ENCODE measurements around the gene OR6F1.
"Not testable (repeated sequence)": the region's sequence is repeated elsewhere in the genome, so short reads cannot be mapped to it uniquely, and the experiment has no call there.

Gene OR6F1

DNA sequence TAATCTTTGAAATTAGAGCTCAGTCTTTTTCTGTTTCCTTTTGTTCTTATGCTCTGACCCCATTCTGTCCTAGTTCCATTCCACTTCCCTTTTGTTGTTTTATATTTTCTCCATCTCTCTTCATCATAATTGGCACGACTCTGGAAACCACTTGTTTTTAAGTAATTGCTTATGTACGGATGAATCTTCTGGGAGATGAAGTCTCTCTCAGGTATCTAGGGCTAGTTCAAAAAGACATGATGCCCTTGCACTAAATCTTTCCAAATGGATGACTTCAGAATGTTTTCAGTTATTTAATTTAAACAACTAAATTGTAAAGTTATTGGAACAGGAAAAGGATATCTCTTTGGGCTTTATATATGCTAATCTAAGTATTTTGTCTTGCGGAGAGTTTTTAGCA lies at the start of gene OR6F1:
Gene OR6F1, minus strand, starts transcription at position 101 of the 400 bp plus-strand sequence. CDS start 3,891 bp downstream, outside the sequence.
- DNase-seq (ENCODE audit: low spot score): no peak

DNA sequence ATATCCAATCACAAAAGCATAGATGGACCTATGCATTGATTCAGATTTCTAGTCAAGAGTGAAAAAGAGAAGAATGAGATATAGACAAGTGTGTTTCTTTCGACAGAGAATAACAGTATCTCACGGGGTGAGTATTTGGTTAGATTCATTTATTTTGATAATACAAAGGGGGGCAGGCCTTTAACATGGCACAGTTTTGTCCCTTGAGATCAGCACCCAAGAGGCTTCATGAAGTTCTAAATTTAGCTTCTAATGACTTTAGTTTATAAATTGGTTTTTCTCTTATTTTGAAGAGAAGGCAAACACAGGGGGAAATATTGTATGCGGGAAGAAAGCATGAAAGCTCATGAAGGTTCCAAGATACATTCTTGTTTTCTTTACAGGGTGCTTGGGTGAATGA lies 44.0 kb upstream of the OR6F1 start, which contains the start of gene OR1C1:
Gene OR1C1, minus strand, starts transcription at position 101 of the 400 bp plus-strand sequence. CDS start 2,150 bp downstream, outside the sequence.
- no peak for DNase-seq (ENCODE audit: low spot score)

GRCh38 chr1:247754311-247754710 lies 37.9 kb upstream of the OR6F1 start:
- not testable (repeated sequence) for DNase-seq (ENCODE audit: low spot score)

DNA sequence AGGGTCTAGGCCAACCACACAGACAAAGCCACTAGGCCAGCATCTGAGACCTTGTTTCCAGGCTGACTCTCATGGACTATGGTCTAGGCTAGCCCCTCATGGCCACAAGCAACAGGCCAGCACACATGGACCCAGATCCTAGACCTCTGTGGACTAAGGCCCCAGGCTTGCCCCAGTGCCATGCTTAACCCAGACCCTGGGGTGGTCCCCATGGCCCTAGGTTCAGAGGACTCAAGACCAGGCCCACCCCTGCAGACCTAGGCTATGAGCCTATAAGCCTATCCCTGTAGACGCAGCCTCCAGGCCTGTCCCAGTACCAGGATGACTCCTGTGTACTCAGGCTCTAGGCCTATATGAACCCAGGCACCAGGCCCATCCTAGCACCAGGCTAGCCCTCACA lies 33.4 kb upstream of the OR6F1 start:
- no peak for DNase-seq (ENCODE audit: low spot score)

GRCh38 chr1:247748041-247748440 lies 31.6 kb upstream of the OR6F1 start, which contains the start of gene OR14A2:
Gene OR14A2 (minus strand): TSS chr1:247748141.
- DNase-seq (ENCODE audit: low spot score): no peak

GRCh38 chr1:247747616-247748015 lies 31.2 kb upstream of the OR6F1 start:
- no peak for DNase-seq (ENCODE audit: low spot score)

- no peak for DNase-seq (ENCODE audit: low spot score)
Observed at GRCh38 chr1:247746391-247746935, 30.0 kb upstream of the OR6F1 start.

GRCh38 chr1:247742215-247742760 lies 25.8 kb upstream of the OR6F1 start:
- not testable (repeated sequence) for DNase-seq (ENCODE audit: low spot score)

GRCh38 chr1:247741756-247742155 lies 25.3 kb upstream of the OR6F1 start:
- no peak for DNase-seq (ENCODE audit: low spot score)

- no peak for DNase-seq (ENCODE audit: low spot score)
Observed at GRCh38 chr1:247740721-247741120, 24.3 kb upstream of the OR6F1 start.

DNA sequence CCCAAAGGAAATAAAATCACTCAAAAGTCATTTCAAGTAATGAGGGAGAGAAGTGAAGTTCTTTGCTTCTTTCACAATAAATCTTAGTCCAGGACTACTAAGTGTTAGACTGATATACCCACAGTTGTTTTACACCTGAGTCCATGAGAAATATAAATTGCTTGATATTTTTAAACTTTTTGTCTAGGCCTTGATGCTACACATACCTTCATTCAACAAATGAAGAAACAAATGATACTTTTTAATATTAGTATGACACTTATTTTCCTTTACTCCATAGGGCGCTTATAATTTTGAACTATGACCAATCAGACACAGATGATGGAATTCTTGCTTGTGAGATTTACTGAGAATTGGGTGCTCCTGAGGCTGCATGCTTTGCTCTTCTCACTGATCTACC lies 21.9 kb upstream of the OR6F1 start, which contains the start of gene OR14K1:
Gene OR14K1, plus strand, starts transcription at position 301 of the 400 bp plus-strand sequence. Its CDS starts 0 bp downstream, at position 301.
- no peak for DNase-seq (ENCODE audit: low spot score)

GRCh38 chr1:247721222-247721621 lies 4.8 kb upstream of the OR6F1 start:
- no peak for DNase-seq (ENCODE audit: low spot score)

DNA sequence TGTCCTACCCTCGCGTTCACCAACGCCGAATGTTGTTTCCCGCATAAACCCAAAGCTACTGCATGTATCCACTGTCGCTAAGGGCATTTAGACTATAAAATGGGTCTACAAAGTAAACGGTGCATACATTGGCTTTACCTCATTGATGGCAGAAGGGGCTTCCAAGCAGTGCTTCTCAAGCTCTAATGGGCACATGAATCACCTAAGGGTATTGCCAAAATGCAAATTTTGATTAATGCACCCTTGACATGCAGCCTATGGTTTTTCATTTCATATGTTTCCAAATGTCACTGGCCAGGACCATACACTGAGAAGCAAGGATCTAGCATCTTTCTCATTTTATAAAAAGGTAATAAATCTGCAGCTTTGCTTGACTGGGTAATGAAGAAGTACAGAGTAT lies 2.7 kb downstream of the OR6F1 start:
- DNase-seq (ENCODE audit: low spot score): no peak

DNA sequence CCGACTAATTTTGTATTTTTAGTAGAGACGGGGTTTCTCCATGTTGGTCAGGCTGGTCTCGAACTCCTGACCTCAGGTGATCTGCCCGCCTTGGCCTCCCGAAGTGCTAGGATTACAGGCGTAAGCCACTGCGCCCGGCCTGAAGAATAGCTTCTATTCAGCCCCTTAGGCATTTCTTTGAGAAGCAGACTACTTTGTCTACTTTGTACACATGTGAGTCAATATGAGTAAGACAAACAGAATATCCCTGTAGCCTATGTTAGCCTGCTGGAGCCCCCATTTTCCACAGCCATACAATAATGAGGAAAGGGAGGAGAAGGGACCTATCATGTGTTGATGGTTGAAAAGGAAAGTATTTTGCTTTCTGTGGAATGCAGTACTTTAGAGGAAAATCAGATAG lies 5.8 kb downstream of the OR6F1 start:
- not testable (repeated sequence) for DNase-seq (ENCODE audit: low spot score)

DNA sequence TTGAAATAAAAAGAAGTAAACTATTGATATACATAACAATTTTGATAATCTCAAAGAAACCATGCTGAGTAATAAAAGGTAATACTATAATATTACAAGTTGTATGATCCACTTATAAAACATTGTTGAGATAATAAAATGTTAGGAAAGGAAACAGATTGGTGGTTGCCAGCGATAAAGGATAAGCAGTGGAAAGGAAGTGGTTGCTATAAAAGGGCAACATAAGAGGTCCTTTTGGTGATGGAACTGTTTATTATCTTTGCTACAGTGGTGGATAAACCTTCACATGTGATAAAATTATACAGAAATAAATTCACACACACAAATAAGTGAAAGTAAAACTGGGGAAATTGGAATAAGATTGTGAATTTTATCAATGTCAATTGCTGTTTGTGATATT lies 15.1 kb downstream of the OR6F1 start:
- DNase-seq (ENCODE audit: low spot score): no peak

- peak; percentile 72 for DNase-seq (ENCODE audit: low spot score)
Observed at GRCh38 chr1:247681288-247681897, 35.1 kb downstream of the OR6F1 start.

DNA sequence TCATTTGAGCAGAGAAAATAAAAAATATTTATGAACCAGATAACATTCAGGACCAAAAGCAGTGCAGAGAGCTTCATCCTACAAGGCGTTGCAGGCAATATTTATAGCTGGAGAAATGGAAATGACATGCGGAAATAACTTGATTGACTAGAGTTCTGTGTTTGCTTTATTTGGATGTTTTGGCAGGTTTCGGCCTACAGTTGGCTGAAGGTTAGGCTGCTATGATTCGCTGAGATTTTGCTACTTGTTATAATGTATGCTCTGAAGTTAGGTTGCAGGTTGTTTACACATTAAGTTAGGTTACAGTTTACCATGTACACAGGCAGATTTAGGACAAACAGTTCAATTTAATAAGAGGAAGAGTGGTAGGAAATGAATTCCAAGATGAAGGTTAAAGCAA lies 36.3 kb downstream of the OR6F1 start:
- DNase-seq (ENCODE audit: low spot score): no peak

- no peak for DNase-seq (ENCODE audit: low spot score)
Observed at GRCh38 chr1:247679639-247680038, 36.8 kb downstream of the OR6F1 start, which contains the start of gene OR13G1. Gene OR13G1 (minus strand): TSS chr1:247679739. CDS start chr1:247673041, 6,698 bp downstream.

DNA sequence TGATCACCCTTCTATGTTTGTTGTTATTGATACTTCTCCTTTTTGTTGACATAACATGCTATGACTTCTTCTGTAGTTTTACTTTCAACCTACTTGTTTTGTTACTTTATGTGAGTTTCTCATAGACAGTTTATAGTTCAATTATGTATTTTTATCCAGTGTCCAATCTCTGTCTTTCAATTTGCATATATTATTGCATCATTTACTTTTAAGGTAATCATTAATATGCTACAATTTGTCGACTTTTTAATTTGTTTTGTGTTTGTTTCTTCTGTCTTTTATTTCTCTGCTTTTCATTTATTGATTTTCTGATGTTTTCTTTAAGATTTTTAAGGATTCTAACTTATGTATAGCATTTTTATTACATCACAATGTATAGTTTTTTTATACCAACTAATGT lies 47.2 kb downstream of the OR6F1 start:
- DNase-seq (ENCODE audit: low spot score): no peak

Data from NAMALWA (cell line).